Measurements from ENCODE around the gene TRIM74.
"Not testable (repeated sequence)": the region's sequence is repeated elsewhere in the genome, so short reads cannot be mapped to it uniquely, and the experiment has no call there.

The TRIM74 gene

GRCh38 chr7:72924733-72925545, 44.3 kb downstream of the TRIM74 start, which contains the start of gene POM121:
TSS of gene POM121 (plus strand) at chr7:72925095. CDS start at chr7:72925122, 27 bp downstream.
- Histone ChIP-seq H3K4me1 (peaks cover 15 to 23% (median 17%) of the 10 kb centered on the region in 10 experiments), H3K36me3 (peaks cover 49 to 66% (median 57%) of the 10 kb centered on the region in 11 experiments), H3K27me3 (no peaks in the 10 kb centered on the region), H4K20me1 (peaks cover 0 to 69% (median 19%) of the 10 kb centered on the region in 11 experiments; a peak in 16 of 22 replicates), H3K9me3 (replicated peaks in 1 of 11) (no peaks in the 10 kb centered on the region), H3K4me2 (peak within 1 kb of the TSS; percentile 75 to 95 (median 91)), H3K9ac (peak within 1 kb of the TSS; percentile 90 to 97 (median 95)), H3K4me3 (peak within 1 kb of the TSS; percentile 79 to 96 (median 89)), H3K27ac (peak within 1 kb of the TSS; percentile 79 to 95 (median 92))
- TF ChIP-seq Cebpa-rat (IDR thresholded peaks at IDR 0.05), result no peak

GRCh38 chr7:72924386-72924732, 44.9 kb downstream of the TRIM74 start:
- no peaks in the 10 kb centered on the region for H3K27me3 ChIP-seq
- H3K9me3 ChIP-seq (replicated peaks in 1 of 11), result no peaks in the 10 kb centered on the region
- TF ChIP-seq Cebpa-rat (IDR thresholded peaks at IDR 0.05), result no peak
- H3K9ac ChIP-seq, result peak overlapping the region; percentile 90 to 97 (median 95)
- H3K4me3 ChIP-seq, result peak overlapping the region; percentile 79 to 96 (median 89)
- H4K20me1 ChIP-seq, result peaks cover 0 to 75% (median 21%) of the 10 kb centered on the region in 11 experiments; a peak in 18 of 22 replicates
- H3K36me3 ChIP-seq, result peaks cover 48 to 66% (median 57%) of the 10 kb centered on the region in 11 experiments
- H3K4me2 ChIP-seq, result peak overlapping the region; percentile 75 to 94 (median 89)
- H3K4me1 ChIP-seq, result peaks cover 15 to 23% (median 17%) of the 10 kb centered on the region in 10 experiments
- peak overlapping the region; percentile 79 to 95 (median 92) for H3K27ac ChIP-seq

GRCh38 chr7:72919256-72919775, 50.0 kb downstream of the TRIM74 start:
- H3K36me3 ChIP-seq, result peaks cover 45 to 82% (median 59%) of the 10 kb centered on the region in 11 experiments
- TF ChIP-seq Cebpa-rat (IDR thresholded peaks at IDR 0.05), result no peak

GRCh38 chr7:72914756-72915525, 54.3 kb downstream of the TRIM74 start:
- peaks cover 57 to 89% (median 76%) of the 10 kb centered on the region in 11 experiments for H3K36me3 ChIP-seq
- not testable (repeated sequence) for H3K9ac ChIP-seq; H3K4me2 ChIP-seq; H3K27ac ChIP-seq; H3K4me1 ChIP-seq; H3K27me3 ChIP-seq; H3K4me3 ChIP-seq; H3K9me3 ChIP-seq (replicated peaks in 1 of 11)
- H4K20me1 ChIP-seq, result peaks cover 23 to 98% (median 72%) of the 10 kb centered on the region in 11 experiments; a peak in 21 of 22 replicates

More at GRCh38 chr7:72919256-72919775, 50.0 kb downstream of the TRIM74 start:
- Histone ChIP-seq H3K27ac (no peak overlapping the region), H4K20me1 (peaks cover 15 to 82% (median 54%) of the 10 kb centered on the region in 11 experiments; a peak in 20 of 22 replicates), H3K4me1 (peaks cover 7 to 11% (median 7%) of the 10 kb centered on the region in 10 experiments), H3K4me2 (no peak overlapping the region), H3K9ac (peak overlapping the region in 2 of 11 experiments; percentile 11 to 29; a peak in 1 of 22 replicates), H3K9me3 (replicated peaks in 1 of 11) (no peaks in the 10 kb centered on the region), H3K27me3 (no peaks in the 10 kb centered on the region), H3K4me3 (no peak overlapping the region)

GRCh38 chr7:72913750-72914149, 55.5 kb downstream of the TRIM74 start:
- not testable (repeated sequence) for H3K4me3 ChIP-seq; H3K27me3 ChIP-seq; H3K4me1 ChIP-seq; H3K9me3 ChIP-seq (replicated peaks in 1 of 11); H3K27ac ChIP-seq; H3K4me2 ChIP-seq; H3K9ac ChIP-seq
- H3K36me3 ChIP-seq, result peaks cover 58 to 88% (median 76%) of the 10 kb centered on the region in 11 experiments
- H4K20me1 ChIP-seq, result peaks cover 26 to 97% (median 72%) of the 10 kb centered on the region in 11 experiments; a peak in 21 of 22 replicates

- H3K27ac ChIP-seq; H3K9ac ChIP-seq; H3K9me3 ChIP-seq (replicated peaks in 1 of 11); H3K4me1 ChIP-seq; H3K4me3 ChIP-seq; H3K4me2 ChIP-seq; H3K27me3 ChIP-seq: not testable (repeated sequence)
- H4K20me1 ChIP-seq, result peaks cover 14 to 97% (median 66%) of the 10 kb centered on the region in 11 experiments; a peak in 21 of 22 replicates
- peaks cover 61 to 87% (median 77%) of the 10 kb centered on the region in 11 experiments for H3K36me3 ChIP-seq
Measured at GRCh38 chr7:72911395-72911794, 57.9 kb downstream of the TRIM74 start.

Measured in BLaER1 treated with 17β-estradiol and CSF1 and Interleukin-3, amounts not matched to agents 10 nM and 100 nM (cell line).